GM12878 (cell line): ENCODE results near the gene PRSS2. TPM values are rescaled to one million over a fixed set of nuclear protein-coding genes. Genes with fewer than 3 reads are reported as not detected.

Experiments
- ATAC-seq: fragments of 200-7000 bp; cut with Tn5 transposase; 3 replicates; pipeline ENCODE4 v1.9.1; 2020; ENCODE audit warnings: mild to moderate bottlenecking, moderate library complexity
- BruUV-seq: library from RNA; stranded (reverse); fragments of 400-500 nt; replicated peaks from 2 replicates; lab custom pipeline; 2021; lab: Mats Ljungman, UMichigan
- CTCF ChIA-PET: fragments of 300-600 bp; sonication (Branson Sonifier 250); formaldehyde crosslinking; extraction: SDS; loops from one replicate; lab custom pipeline; 2021; ENCODE audit warnings: inconsistent platforms; lab: Yijun Ruan, JAX
- POLR2A ChIA-PET: fragments of 350-600 bp; formaldehyde crosslinking; extraction: SDS; loops from one replicate; lab custom pipeline; 2021; ENCODE audit warnings: inconsistent platforms; lab: Charles Lee
- RAD21 ChIA-PET: fragments of 300-600 bp; sonication (Branson Sonifier 250); formaldehyde crosslinking; loops from one replicate; lab custom pipeline; 2023; ENCODE audit warnings: antibody characterized with exemption; ENCODE audit not compliant: unreplicated experiment; lab: Charles Lee
- SMC1A ChIA-PET: fragments of 300-600 bp; sonication (Branson Sonifier 250); formaldehyde crosslinking; loops from one replicate; lab custom pipeline; 2023; ENCODE audit not compliant: unreplicated experiment, uncharacterized antibody; lab: Charles Lee
- DNase-seq: peaks from one replicate; pipeline ENCODE4 v3.0.0-alpha.2; 2011; ENCODE audit warnings: low read depth, low spot score
- FAIRE-seq: peaks from 3 replicates; lab custom pipeline; 2011; peaks lifted over from hg19 to GRCh38; lab: Jason Lieb, UNC
- H2AFZ ChIP-seq: 2 replicates; pipeline ENCODE4 v1.6.0; 2011; ENCODE audit warnings: low read depth, low read length, control low read depth; ENCODE audit not compliant: control insufficient read depth
- H3K27ac ChIP-seq: 2 replicates; pipeline ENCODE4 v1.5.1; 2011; ENCODE audit warnings: control low read depth; ENCODE audit not compliant: control insufficient read depth, insufficient read depth
- H3K27me3 ChIP-seq, 2 experiments: replicated peaks in 1 of 2; 2 replicates each; pipeline versions ENCODE4 v1.6.0 to v1.6.1; 2011; ENCODE audit warnings: low read length in 1 of 2; ENCODE audit not compliant: control insufficient read depth in 2 of 2, insufficient read depth in 2 of 2
- H3K36me3 ChIP-seq, 2 experiments: 2 replicates each; pipeline ENCODE4 v1.5.1; 2011; ENCODE audit warnings: low read length in 1 of 2; ENCODE audit not compliant: control insufficient read depth in 2 of 2, insufficient read depth in 2 of 2
- H3K4me1 ChIP-seq: 2 replicates; pipeline ENCODE4 v1.6.1; 2011; ENCODE audit warnings: mild to moderate bottlenecking, low read length, moderate library complexity, mixed read lengths; ENCODE audit not compliant: control insufficient read depth, insufficient read depth
- H3K4me2 ChIP-seq: 2 replicates; pipeline ENCODE4 v1.6.0; 2011; ENCODE audit warnings: control low read depth; ENCODE audit not compliant: control insufficient read depth, insufficient read depth
- H3K4me3 ChIP-seq: fragments of 200-600 bp; sonication (generic); 2 replicates; pipeline ENCODE4 v1.5.1; 2016
- H3K79me2 ChIP-seq: 2 replicates; pipeline ENCODE4 v1.6.0; 2011; ENCODE audit warnings: low read length; ENCODE audit not compliant: control insufficient read depth, insufficient read depth
- H3K9ac ChIP-seq: 2 replicates; pipeline ENCODE4 v1.8.0; 2011; ENCODE audit warnings: low read length, control low read depth, mixed read lengths; ENCODE audit not compliant: control insufficient read depth, insufficient read depth
- H3K9me3 ChIP-seq: replicated peaks from 3 replicates; pipeline ENCODE4 v1.5.1; 2011; ENCODE audit warnings: mild to moderate bottlenecking, low read length; ENCODE audit not compliant: control insufficient read depth, insufficient read depth
- H4K20me1 ChIP-seq: 2 replicates; pipeline ENCODE4 v1.6.0; 2011; ENCODE audit not compliant: control insufficient read depth, insufficient read depth
- BCL11A ChIP-seq: IDR thresholded peaks from 2 replicates; pipeline ENCODE4 v1.6.1; 2011; ENCODE audit warnings: low read depth, low read length
- CBX3 ChIP-seq: fragments of 200-600 bp; sonication (generic); IDR thresholded peaks from 2 replicates; pipeline ENCODE4 v1.6.1; 2016; ENCODE audit warnings: low read depth, borderline replicate concordance
- MEF2B ChIP-seq: fragments of 450-650 bp; IDR thresholded peaks from 2 replicates; pipeline ENCODE4 v1.6.1; 2018; ENCODE audit warnings: mild to moderate bottlenecking, moderate library complexity; ENCODE audit not compliant: partially characterized antibody, poor library complexity, severe bottlenecking
- MTA3 ChIP-seq: IDR thresholded peaks from 2 replicates; pipeline ENCODE4 v1.6.1; 2012; ENCODE audit warnings: low read length, inconsistent platforms, borderline replicate concordance
- PAX5 ChIP-seq: IDR thresholded peaks from 2 replicates; pipeline ENCODE4 v1.6.1; 2011; ENCODE audit warnings: low read depth, low read length, borderline replicate concordance
- SREBF2 ChIP-seq: IDR thresholded peaks from 2 replicates; pipeline ENCODE4 v1.6.1; 2012; ENCODE audit warnings: mild to moderate bottlenecking, low read length
- SRF ChIP-seq, 2 experiments: IDR thresholded peaks; 2 replicates each; pipeline ENCODE4 v1.6.1; 2011; ENCODE audit warnings: low read depth in 2 of 2, low read length in 2 of 2, mild to moderate bottlenecking in 1 of 2, moderate library complexity in 1 of 2
- STAT1 ChIP-seq: fragments of 450-650 bp; conservative IDR thresholded peaks from 2 replicates; pipeline ENCODE4 v1.6.1; 2014; ENCODE audit warnings: antibody characterized with exemption, mild to moderate bottlenecking
- TAF1 ChIP-seq: IDR thresholded peaks from 2 replicates; pipeline ENCODE4 v1.6.1; 2011; ENCODE audit warnings: mild to moderate bottlenecking, low read depth, low read length, borderline replicate concordance
- TCF12 ChIP-seq: IDR thresholded peaks from 2 replicates; pipeline ENCODE4 v1.6.1; 2011; ENCODE audit warnings: low read depth, mild to moderate bottlenecking, low read length
- USF2 ChIP-seq: IDR thresholded peaks from 2 replicates; pipeline ENCODE4 v1.6.1; 2011; ENCODE audit warnings: low read depth, low read length, improper control_type of control experiment, borderline replicate concordance
- YY1 ChIP-seq: IDR thresholded peaks from 2 replicates; pipeline ENCODE4 v1.6.1; 2011; ENCODE audit warnings: low read depth, mild to moderate bottlenecking, low read length
- ZBED1 ChIP-seq: IDR thresholded peaks from 2 replicates; pipeline ENCODE4 v1.6.1; 2016; ENCODE audit warnings: borderline replicate concordance
- in situ Hi-C: fragments of 300-500 bp; cut with MboI; formaldehyde crosslinking; loops from 9 replicates; pipeline ENCODE4 v1.14.3; 2018; ENCODE audit warnings: mixed read lengths
- intact Hi-C: fragments of 100-400 bp; cut with micrococcal nuclease; formaldehyde crosslinking; loops from one replicate; pipeline ENCODE4 v1.14.2; 2022; ENCODE audit not compliant: unreplicated experiment
- polyA plus RNA-seq, 11 experiments: library from polyadenylated mRNA; depleted of rRNA in 4 of 11; unstranded in 6 of 11; stranded (reverse) in 5 of 11; fragments of >200 nt; fragmentation: Nextera tagmentation in 4 of 11; fragmentation: Illumina TruSeq in 1 of 11; extraction: Ambion mirVana in 4 of 11; extraction: Trizol in 1 of 11; gene quantifications; 1 replicate in 1 of 11; 2 replicates in 10 of 11; pipeline versions ENCODE4 v1.2.1 to v1.2.3, GENCODE V29; 2011 to 2016; ENCODE audit warnings: inconsistent platforms in 2 of 11, missing spikeins in 2 of 11, low read depth in 1 of 11
- total RNA-seq, 4 experiments: library from RNA; depleted of rRNA in 3 of 4; stranded (reverse); fragments of >200 nt in 3 of 4; fragmentation: Illumina TruSeq in 1 of 4; extraction: Trizol in 1 of 4; gene quantifications; 2 replicates each; pipeline versions ENCODE4 v1.2.1 to v1.2.3, GENCODE V29; 2013 to 2021
- TF ChIP-seq, protein P1 (sequence below): IDR thresholded peaks from 2 replicates; pipeline ENCODE4 v1.6.1; 2011; ENCODE audit warnings: borderline replicate concordance, low read depth, mild to moderate bottlenecking, moderate library complexity, low read length; ENCODE audit not compliant: insufficient read depth, poor library complexity, severe bottlenecking
- TF ChIP-seq, protein P2 (sequence below): fragments of 450-650 bp; IDR thresholded peaks from 2 replicates; pipeline ENCODE4 v1.6.1; 2017; ENCODE audit warnings: borderline replicate concordance
- TF ChIP-seq, protein P3 (sequence below): fragments of 450-650 bp; formaldehyde crosslinking; IDR thresholded peaks from 2 replicates; pipeline ENCODE4 v1.5.0; 2022; ENCODE audit warnings: mild to moderate bottlenecking, missing genetic modification characterization
- TF ChIP-seq, protein P4 (sequence below): fragments of 450-650 bp; IDR thresholded peaks from 2 replicates; pipeline ENCODE4 v1.6.1; 2014; ENCODE audit warnings: mild to moderate bottlenecking

The PRSS2 gene
- total and polyA plus RNA-seq, 10 of the 15 experiments (the other 5 are each of a cell fraction or from before 2014, with no cell fraction given) = 0.21 to 28.8 (median 0.41) TPM; not detected in 7

- POLR2A ChIA-PET = interaction anchor here (2.4 kb wide), 1 partner anchor 36 kb away, joined by 18 read pairs; no protein-coding TSS in a partner anchor
- BruUV-seq = no TSS peak
- Histone ChIP-seq H3K36me3 (no peaks in the 10 kb centered on the region), H4K20me1 (no peaks in the 10 kb centered on the region), H3K4me2 (no peak overlapping the region), H3K27ac (no peak overlapping the region), H3K9me3 (no peaks in the 10 kb centered on the region; the same call in 2 of the 3 replicates), H3K27me3 (no peaks in the 10 kb centered on the region), H3K9ac (no peak overlapping the region), H3K4me1 (peaks cover 19% of the 10 kb centered on the region), H3K79me2 (no peaks in the 10 kb centered on the region), H3K4me3 (no peak overlapping the region), H2AFZ (no peak overlapping the region)
- intact Hi-C loops = no loop called here
- CTCF ChIA-PET = interaction anchor here (1.1 to 6.0 kb wide), 5 partner anchors 10 to 102 kb away, joined by 4 to 53 read pairs (median 18); no protein-coding TSS in a partner anchor
- FAIRE-seq (no peak), ATAC-seq (no peak), DNase-seq (no peak)
- SMC1A ChIA-PET = interaction anchor here (2.4 to 5.3 kb wide), 5 partner anchors 10 to 59 kb away, joined by 10 to 44 read pairs (median 29); no protein-coding TSS in a partner anchor
- RAD21 ChIA-PET = interaction anchor here (3.6 to 7.3 kb wide), 3 partner anchors 11 to 60 kb away, joined by 31 to 118 read pairs (median 51); no protein-coding TSS in a partner anchor
- in situ Hi-C loops = no loop called here
- TF ChIP-seq PAX5 (no peak), TAF1 (no peak), MTA3 (no peak), YY1 (no peak), MEF2B (no peak), CBX3 (no peak), SRF (IDR thresholded peaks at IDR 0.05; ENCODE audit: low read depth in 2 of 2, low read length in 2 of 2) (no peak), STAT1 (no peak), USF2 (no peak), BCL11A (no peak), ZBED1 (no peak), TCF12 (no peak), SREBF2 (no peak)
- TF ChIP-seq, protein P1, sequence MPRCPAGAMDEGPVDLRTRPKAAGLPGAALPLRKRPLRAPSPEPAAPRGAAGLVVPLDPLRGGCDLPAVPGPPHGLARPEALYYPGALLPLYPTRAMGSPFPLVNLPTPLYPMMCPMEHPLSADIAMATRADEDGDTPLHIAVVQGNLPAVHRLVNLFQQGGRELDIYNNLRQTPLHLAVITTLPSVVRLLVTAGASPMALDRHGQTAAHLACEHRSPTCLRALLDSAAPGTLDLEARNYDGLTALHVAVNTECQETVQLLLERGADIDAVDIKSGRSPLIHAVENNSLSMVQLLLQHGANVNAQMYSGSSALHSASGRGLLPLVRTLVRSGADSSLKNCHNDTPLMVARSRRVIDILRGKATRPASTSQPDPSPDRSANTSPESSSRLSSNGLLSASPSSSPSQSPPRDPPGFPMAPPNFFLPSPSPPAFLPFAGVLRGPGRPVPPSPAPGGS = no peak
- TF ChIP-seq, protein P2, sequence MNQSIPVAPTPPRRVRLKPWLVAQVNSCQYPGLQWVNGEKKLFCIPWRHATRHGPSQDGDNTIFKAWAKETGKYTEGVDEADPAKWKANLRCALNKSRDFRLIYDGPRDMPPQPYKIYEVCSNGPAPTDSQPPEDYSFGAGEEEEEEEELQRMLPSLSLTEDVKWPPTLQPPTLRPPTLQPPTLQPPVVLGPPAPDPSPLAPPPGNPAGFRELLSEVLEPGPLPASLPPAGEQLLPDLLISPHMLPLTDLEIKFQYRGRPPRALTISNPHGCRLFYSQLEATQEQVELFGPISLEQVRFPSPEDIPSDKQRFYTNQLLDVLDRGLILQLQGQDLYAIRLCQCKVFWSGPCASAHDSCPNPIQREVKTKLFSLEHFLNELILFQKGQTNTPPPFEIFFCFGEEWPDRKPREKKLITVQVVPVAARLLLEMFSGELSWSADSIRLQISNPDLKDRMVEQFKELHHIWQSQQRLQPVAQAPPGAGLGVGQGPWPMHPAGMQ = no peak
- TF ChIP-seq, protein P3, sequence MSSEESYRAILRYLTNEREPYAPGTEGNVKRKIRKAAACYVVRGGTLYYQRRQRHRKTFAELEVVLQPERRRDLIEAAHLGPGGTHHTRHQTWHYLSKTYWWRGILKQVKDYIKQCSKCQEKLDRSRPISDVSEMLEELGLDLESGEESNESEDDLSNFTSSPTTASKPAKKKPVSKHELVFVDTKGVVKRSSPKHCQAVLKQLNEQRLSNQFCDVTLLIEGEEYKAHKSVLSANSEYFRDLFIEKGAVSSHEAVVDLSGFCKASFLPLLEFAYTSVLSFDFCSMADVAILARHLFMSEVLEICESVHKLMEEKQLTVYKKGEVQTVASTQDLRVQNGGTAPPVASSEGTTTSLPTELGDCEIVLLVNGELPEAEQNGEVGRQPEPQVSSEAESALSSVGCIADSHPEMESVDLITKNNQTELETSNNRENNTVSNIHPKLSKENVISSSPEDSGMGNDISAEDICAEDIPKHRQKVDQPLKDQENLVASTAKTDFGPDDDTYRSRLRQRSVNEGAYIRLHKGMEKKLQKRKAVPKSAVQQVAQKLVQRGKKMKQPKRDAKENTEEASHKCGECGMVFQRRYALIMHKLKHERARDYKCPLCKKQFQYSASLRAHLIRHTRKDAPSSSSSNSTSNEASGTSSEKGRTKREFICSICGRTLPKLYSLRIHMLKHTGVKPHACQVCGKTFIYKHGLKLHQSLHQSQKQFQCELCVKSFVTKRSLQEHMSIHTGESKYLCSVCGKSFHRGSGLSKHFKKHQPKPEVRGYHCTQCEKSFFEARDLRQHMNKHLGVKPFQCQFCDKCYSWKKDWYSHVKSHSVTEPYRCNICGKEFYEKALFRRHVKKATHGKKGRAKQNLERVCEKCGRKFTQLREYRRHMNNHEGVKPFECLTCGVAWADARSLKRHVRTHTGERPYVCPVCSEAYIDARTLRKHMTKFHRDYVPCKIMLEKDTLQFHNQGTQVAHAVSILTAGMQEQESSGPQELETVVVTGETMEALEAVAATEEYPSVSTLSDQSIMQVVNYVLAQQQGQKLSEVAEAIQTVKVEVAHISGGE (CRISPR knock-in tag) = no peak
- TF ChIP-seq, protein P4, sequence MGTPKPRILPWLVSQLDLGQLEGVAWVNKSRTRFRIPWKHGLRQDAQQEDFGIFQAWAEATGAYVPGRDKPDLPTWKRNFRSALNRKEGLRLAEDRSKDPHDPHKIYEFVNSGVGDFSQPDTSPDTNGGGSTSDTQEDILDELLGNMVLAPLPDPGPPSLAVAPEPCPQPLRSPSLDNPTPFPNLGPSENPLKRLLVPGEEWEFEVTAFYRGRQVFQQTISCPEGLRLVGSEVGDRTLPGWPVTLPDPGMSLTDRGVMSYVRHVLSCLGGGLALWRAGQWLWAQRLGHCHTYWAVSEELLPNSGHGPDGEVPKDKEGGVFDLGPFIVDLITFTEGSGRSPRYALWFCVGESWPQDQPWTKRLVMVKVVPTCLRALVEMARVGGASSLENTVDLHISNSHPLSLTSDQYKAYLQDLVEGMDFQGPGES = no peak
Measured at GRCh38 chr7:142772673-142773072, 1.9 kb downstream of the PRSS2 start.
